Stimulated activated memory B cell treated with anti-CD40 and anti-IgM and Interleukin-4, amounts not matched to agents 10 μg/mL and 1 μg/mL and 100 μg/mL, for 72 hours (primary cell): Measurements from ENCODE around the gene RAF1.
"Not testable (repeated sequence)": the region's sequence is repeated elsewhere in the genome, so short reads cannot be mapped to it uniquely, and the experiment has no call there.

ENCODE experiments used
- ATAC-seq: fragments of 150-1000 bp; cut with Tn5 transposase; 2 replicates; pipeline ENCODE4 v1.10.0; 2021
- H3K27ac Mint-ChIP-seq: one replicate; pipeline ENCODE4 v1.8.0; 2022; ENCODE audit warnings: mild to moderate bottlenecking, mixed read lengths
- H3K27me3 Mint-ChIP-seq: one replicate; pipeline ENCODE4 v1.8.0; 2022; ENCODE audit warnings: mixed read lengths
- H3K36me3 Mint-ChIP-seq: one replicate; pipeline ENCODE4 v1.8.0; 2022; ENCODE audit warnings: mixed read lengths
- H3K4me1 Mint-ChIP-seq: one replicate; pipeline ENCODE4 v1.8.0; 2022; ENCODE audit warnings: mixed read lengths
- H3K4me3 Mint-ChIP-seq: one replicate; pipeline ENCODE4 v1.8.0; 2022; ENCODE audit warnings: mild to moderate bottlenecking, moderate library complexity, mixed read lengths
- H3K9me3 Mint-ChIP-seq: one replicate; pipeline ENCODE4 v1.8.0; 2022; ENCODE audit warnings: mixed read lengths

RAF1 gene

DNA sequence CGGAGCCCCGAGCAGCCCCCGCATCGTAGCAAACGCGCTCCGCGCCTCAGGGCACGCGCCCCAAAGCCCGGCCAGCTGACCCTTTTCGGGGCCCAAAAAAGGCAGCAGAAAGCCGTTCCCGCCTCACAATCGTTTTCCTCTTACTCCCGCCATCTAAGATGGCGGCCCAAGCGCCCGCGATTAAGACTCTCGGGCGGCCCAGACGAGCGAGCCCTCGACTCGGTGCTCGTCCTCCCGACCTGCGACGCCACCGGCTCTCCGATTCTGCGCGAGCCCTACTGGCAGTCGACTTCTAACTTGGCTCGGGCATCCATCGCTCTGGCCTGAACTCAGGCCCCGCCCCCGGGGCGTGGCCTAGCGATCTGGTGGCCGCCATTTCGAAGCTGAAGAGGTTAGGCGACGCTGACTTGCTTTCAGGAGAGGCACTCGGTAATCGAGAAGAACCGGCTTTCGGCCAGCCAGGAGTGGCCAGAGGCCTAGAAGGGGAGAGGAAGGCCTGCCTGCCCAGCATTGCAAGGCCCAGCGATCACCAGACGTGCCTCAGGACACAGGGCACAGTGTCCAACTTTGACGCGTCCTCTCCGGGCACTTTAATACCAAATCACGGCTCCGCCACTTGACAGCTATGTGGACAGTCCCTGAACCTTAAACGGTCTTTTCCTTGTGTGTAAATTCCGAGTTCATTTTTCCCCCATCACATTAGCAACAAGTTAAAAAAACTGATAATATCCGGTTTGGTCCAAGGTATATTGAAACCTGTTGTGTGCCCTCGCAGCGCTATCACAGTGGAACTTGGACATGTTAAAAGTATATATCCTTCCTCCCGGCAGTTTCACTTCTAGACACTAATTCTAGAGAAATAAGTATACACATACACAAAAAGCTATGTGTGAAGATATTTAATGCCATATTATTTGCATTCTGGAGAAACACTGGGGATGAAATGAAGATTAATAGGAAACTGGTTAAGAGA is at the start of gene RAF1:
Gene RAF1 (minus strand): TSS at position 182 of the 973 bp plus-strand sequence. CDS start 45,396 bp downstream, outside the sequence.
- Mint-ChIP-seq H3K27me3 (no peaks in the 10 kb centered on the region), H3K4me1 (peaks cover 36% of the 10 kb centered on the region), H3K27ac (peak within 1 kb of the TSS; percentile 97), H3K4me3 (peak within 1 kb of the TSS; percentile 86), H3K9me3 (no peaks in the 10 kb centered on the region), H3K36me3 (peaks cover 4% of the 10 kb centered on the region)
- ATAC-seq = peak; percentile 97

DNA sequence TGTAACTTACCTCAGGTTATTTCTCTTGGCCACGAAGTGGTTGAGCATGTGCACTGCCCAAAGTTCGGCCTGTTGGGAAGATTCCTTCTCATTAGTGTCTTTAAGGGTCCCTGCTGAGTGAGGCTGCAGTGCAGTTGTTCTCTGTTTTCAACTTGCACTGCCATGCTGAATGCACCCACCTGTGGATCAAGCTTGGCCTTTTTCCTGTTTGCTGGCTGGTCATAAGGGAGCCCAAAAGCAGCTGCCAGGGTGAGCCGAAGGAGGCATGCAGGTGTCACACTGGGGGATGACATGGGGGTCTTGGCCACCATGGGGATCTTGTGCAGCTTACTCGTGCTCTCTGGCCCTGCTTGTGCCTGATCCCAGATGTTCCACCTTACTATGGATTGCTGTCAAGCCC is 46.1 kb upstream of the RAF1 start:
- no peak for ATAC-seq
- no peak overlapping the region for H3K4me3 Mint-ChIP-seq
- H3K4me1 Mint-ChIP-seq = no peaks in the 10 kb centered on the region
- H3K27me3 Mint-ChIP-seq = peaks cover 24% of the 10 kb centered on the region
- no peak overlapping the region for H3K27ac Mint-ChIP-seq
- H3K9me3 Mint-ChIP-seq = peaks cover 4% of the 10 kb centered on the region
- H3K36me3 Mint-ChIP-seq = no peaks in the 10 kb centered on the region

DNA sequence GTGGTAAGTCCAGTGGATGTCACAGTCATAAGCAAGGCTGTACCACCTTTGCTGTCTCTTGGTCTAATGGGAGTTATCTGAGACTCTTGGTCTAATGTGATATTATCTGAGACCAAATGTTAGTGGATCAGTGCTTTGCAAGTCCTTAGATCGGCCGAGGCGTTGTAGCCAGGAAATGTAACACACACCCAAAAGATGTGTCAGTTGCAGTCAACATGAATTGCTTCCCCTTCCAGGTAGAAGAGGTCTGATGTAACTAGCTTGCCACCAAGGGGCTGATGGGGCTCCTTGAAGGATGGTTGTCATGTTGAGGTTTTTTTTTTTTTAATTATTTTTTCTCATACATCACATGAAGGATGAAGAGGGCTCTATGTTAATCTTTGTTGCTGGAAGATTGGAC is 45.4 kb upstream of the RAF1 start:
- Mint-ChIP-seq H3K4me1 (no peaks in the 10 kb centered on the region), H3K36me3 (no peaks in the 10 kb centered on the region), H3K27me3 (peaks cover 26% of the 10 kb centered on the region), H3K27ac (no peak overlapping the region), H3K9me3 (peaks cover 4% of the 10 kb centered on the region), H3K4me3 (no peak overlapping the region)
- no peak for ATAC-seq

DNA sequence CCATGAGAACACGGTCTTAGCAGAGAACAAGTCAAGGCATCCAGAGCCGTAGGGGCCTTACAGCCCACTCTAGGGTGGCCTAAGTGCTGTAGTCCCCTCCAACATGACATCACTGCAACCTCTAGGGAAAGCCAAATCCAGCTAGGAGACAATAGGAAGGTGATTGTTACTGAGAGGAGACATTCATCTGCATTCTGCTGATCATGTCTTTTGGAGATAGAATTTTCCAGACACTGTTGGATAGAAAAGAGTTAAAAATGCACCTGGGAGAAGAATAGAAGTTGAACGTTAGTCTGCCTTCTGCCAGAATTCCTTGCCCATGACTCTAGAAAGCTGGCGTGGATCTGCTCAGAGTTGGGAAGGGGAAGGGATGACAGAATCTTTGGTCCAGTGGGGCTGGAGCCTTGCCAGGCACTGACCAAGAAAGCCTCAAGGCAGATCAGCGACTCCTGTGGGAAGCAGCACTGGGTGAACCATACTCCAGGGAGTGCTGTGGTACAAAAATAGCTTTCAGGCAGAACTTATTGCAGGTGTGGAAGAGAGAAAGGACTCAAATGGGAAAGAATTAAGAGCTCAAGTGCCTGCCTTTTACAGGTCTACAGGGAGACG is 44.8 kb upstream of the RAF1 start:
- Mint-ChIP-seq H3K4me1 (no peaks in the 10 kb centered on the region), H3K27me3 (peaks cover 26% of the 10 kb centered on the region), H3K9me3 (peaks cover 4% of the 10 kb centered on the region), H3K27ac (no peak overlapping the region), H3K36me3 (no peaks in the 10 kb centered on the region), H3K4me3 (no peak overlapping the region)
- no peak for ATAC-seq

DNA sequence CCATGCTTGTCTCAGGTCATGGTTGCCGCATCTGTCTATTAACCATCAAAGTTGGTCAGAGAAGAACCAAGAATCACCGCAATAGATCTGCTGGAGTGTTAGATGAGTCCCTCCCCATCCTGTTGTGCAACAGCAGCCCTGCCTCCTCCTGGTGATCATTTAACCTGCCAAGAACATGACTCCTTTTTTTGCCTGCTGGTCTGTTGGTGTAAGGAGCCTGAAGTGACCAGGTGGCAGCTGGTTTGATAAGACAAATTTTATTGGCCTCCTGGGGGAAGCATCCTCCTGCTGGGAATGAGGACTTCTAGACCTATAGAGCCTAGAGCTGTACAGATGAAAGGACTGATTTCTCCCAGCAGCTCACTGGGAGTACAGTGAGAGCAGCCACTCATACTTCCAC is 43.5 kb upstream of the RAF1 start:
- Mint-ChIP-seq H3K27ac (no peak overlapping the region), H3K4me3 (no peak overlapping the region), H3K4me1 (no peaks in the 10 kb centered on the region), H3K9me3 (peaks cover 4% of the 10 kb centered on the region), H3K27me3 (peaks cover 26% of the 10 kb centered on the region), H3K36me3 (no peaks in the 10 kb centered on the region)
- ATAC-seq = no peak

DNA sequence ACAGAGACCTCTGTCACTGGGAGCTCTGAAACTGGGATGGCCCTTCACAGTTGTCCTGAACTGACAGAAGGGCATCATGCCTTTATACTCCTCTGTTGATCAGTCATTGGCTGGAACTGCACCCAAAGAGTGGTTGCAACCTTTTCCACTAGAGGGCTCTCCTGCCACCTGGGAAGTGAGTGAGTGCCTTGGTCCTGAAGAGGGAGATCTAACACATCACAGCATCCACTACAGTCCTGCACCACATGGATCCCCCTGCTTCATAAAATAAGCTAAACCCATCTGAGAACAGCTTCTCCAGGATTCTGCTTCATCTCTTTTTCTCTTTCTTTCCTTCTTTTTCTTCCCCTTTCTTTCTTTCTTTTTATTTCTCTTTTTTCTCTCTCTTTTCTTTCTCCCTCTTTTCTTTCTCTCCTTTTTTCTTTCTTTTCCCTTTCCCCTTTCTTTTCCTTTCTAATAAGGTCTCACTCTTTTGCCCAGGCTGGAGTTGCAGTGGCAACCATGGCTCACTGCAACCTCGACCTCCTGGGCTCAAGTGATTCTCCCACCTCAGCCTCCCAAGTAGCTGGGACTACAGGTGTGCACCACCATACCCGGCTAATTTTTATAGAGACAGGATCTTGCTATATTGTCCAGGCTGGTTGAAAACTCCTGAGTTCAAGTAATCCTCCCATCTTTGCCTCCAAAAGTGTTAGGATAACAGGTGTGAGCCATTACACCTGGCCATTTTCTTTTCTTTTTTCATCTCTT is 42.8 kb upstream of the RAF1 start:
- no peaks in the 10 kb centered on the region for H3K36me3 Mint-ChIP-seq
- peaks cover 4% of the 10 kb centered on the region for H3K9me3 Mint-ChIP-seq
- H3K27me3 Mint-ChIP-seq = peaks cover 26% of the 10 kb centered on the region
- H3K4me1 Mint-ChIP-seq = no peaks in the 10 kb centered on the region
- H3K4me3 Mint-ChIP-seq = no peak overlapping the region
- H3K27ac Mint-ChIP-seq = no peak overlapping the region
- ATAC-seq = peak; percentile 81

DNA sequence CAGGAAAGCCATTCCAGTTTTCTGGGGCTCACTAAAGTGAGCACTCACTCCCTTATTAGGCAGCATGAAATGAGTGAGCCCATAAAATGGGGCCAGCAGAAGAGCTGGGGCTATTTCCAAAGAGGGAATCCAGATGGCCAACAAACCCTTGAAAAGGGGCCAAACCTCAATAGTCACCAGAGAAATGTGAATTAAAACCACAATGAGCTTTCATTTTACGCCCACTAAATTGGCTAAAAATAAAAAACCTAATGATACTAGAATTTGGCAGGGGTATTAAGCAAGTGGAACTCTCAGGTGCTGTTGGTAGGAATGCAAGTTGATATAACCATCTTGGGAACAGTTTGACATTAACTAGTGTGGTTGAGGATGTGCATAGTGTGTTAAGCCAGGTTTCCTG is 42.1 kb upstream of the RAF1 start:
- Mint-ChIP-seq H3K9me3 (peaks cover 4% of the 10 kb centered on the region), H3K4me1 (no peaks in the 10 kb centered on the region), H3K4me3 (no peak overlapping the region), H3K27ac (no peak overlapping the region), H3K36me3 (no peaks in the 10 kb centered on the region), H3K27me3 (peaks cover 26% of the 10 kb centered on the region)
- no peak for ATAC-seq

DNA sequence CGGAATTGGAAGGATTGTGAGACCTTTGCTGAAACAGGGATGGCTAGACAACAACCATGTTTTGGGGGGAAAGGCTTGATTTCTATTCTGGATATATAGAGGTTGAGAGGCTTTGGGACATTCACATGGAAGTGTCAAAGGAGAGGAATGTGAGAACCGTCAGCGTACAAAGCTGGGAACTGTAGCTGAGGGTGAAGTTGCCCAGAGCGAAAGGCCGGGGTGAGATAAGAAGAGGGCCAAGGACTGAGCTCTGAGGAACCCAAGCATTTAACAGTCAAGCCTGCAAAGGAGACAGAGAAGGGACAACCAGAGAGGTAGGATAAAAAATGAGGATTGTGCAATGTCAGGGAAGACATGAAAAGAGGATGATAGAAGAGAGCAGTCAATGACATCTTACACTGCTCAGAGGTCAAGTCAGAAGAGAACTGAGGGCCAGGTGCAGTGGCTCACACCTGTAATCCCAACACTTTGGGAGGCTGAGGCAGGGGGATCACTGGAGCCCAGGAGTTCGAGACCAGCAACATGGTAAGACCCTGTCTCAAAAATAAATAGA is 41.5 kb upstream of the RAF1 start:
- Mint-ChIP-seq H3K27ac (no peak overlapping the region), H3K36me3 (no peaks in the 10 kb centered on the region), H3K4me1 (no peaks in the 10 kb centered on the region), H3K9me3 (peaks cover 4% of the 10 kb centered on the region), H3K27me3 (peaks cover 26% of the 10 kb centered on the region), H3K4me3 (no peak overlapping the region)
- no peak for ATAC-seq

DNA sequence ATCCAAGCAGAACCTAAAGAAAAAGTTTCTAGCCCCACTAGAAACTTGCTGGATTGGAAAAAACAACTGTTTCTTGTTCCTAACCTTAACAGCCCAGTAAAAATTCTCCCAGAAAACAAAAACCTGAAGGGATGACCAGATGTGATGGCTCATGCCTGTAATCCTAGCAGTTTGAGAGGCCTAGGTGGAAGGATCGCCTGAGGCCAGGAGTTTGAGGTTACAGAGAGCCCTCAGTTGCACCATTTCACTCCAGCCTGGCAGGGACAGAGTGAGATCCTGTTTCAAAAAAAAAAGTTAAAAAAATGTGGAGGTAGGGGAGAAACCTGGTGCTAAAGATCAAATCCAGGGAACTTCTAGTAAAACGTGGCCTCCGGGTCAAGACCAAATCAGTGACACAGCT is 38.6 kb upstream of the RAF1 start:
- no peaks in the 10 kb centered on the region for H3K36me3 Mint-ChIP-seq
- H3K9me3 Mint-ChIP-seq = peaks cover 4% of the 10 kb centered on the region

DNA sequence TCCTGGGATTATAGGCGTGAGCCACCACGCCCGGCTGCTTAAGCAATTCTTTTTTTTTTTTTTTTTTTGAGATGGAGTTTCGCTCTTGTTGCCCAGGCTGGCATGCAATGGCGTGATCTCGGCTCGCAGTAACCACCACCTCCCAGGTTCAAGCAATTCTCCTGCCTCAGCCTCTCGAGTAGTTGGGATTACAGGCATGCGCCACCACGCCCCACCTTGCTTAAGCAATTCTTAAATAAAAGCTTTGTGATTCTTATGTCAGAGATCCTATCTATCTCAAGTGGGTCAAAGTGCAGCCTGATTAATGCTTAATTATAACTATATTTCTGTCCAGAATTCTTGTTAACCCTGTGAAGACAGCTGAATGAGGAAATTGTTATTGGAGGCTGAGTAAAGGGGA is 37.7 kb upstream of the RAF1 start:
- not testable (repeated sequence) for H3K27ac Mint-ChIP-seq, H3K9me3 Mint-ChIP-seq, ATAC-seq, H3K36me3 Mint-ChIP-seq, H3K4me3 Mint-ChIP-seq, H3K4me1 Mint-ChIP-seq
- H3K27me3 Mint-ChIP-seq = peaks cover 11% of the 10 kb centered on the region

More for the DNA sequence above, 38.6 kb upstream of the RAF1 start:
- no peak overlapping the region for H3K27ac Mint-ChIP-seq
- H3K4me3 Mint-ChIP-seq = no peak overlapping the region
- peaks cover 18% of the 10 kb centered on the region for H3K27me3 Mint-ChIP-seq
- no peak for ATAC-seq
- H3K4me1 Mint-ChIP-seq = no peaks in the 10 kb centered on the region

DNA sequence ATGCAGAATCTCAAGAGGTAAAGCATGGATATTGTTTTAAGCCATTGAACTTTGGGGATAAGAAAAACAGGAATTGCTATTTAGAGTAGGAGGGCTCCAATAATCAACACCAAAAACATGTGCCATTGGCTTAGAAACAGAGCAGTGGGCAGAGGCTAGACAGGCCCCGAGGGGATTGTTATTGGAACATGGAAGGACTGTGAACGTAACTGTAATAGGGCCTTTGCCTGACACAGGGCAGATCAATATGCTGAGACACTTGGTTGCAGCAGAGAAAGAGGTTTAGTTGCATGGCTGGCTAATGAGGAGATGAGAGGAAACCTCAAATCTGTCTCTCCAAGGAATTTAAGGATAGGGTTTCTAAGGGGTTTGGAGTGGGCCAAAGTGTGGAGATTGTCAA is 36.9 kb upstream of the RAF1 start:
- Mint-ChIP-seq H3K36me3 (no peaks in the 10 kb centered on the region), H3K4me3 (no peak overlapping the region), H3K27ac (no peak overlapping the region), H3K9me3 (no peaks in the 10 kb centered on the region), H3K27me3 (peaks cover 9% of the 10 kb centered on the region), H3K4me1 (no peaks in the 10 kb centered on the region)
- no peak for ATAC-seq

DNA sequence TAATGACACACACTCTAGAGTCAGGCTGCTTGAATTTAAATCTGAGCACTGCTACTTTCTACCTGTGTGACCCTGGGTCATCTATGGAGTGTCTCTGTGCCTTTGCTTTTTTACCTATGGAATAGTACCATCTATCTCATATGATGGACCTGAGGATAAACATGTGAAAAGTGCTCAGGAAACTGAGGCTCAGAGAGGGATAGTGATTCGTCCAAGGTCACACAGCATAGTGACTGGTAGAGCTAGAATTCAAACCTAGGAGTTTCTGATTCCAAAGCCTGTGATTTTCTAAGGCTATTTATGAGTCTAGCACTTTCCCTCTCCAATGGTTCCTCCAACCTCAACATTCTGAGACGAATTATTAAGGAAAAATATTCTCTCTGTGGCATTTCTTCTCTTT is 32.0 kb upstream of the RAF1 start:
- no peak overlapping the region for H3K27ac Mint-ChIP-seq
- no peaks in the 10 kb centered on the region for H3K9me3 Mint-ChIP-seq
- no peaks in the 10 kb centered on the region for H3K4me1 Mint-ChIP-seq
- no peak overlapping the region for H3K4me3 Mint-ChIP-seq
- H3K36me3 Mint-ChIP-seq = no peaks in the 10 kb centered on the region
- no peaks in the 10 kb centered on the region for H3K27me3 Mint-ChIP-seq
- no peak for ATAC-seq

DNA sequence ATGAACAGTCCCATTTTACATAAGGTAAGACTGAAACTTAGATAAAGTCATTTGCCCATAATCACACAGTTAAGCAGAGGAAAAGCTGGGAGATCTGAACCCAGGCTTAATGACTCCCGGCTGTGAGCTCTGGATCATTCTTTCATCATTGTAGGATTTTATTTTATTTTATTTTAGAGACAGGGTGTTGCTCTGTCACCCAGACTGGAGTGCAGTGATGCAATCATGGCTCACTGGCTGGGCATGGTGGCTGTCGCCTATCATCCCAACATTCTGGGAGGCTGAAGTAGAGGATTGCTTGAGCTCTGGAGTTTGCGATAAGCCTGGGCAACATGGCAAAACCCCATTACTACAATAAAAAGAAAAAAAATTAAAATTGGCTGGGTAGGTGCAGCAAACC is 31.2 kb upstream of the RAF1 start:
- Mint-ChIP-seq H3K4me3 (no peak overlapping the region), H3K27me3 (no peaks in the 10 kb centered on the region), H3K36me3 (no peaks in the 10 kb centered on the region), H3K9me3 (no peaks in the 10 kb centered on the region), H3K27ac (no peak overlapping the region), H3K4me1 (no peaks in the 10 kb centered on the region)
- no peak for ATAC-seq

DNA sequence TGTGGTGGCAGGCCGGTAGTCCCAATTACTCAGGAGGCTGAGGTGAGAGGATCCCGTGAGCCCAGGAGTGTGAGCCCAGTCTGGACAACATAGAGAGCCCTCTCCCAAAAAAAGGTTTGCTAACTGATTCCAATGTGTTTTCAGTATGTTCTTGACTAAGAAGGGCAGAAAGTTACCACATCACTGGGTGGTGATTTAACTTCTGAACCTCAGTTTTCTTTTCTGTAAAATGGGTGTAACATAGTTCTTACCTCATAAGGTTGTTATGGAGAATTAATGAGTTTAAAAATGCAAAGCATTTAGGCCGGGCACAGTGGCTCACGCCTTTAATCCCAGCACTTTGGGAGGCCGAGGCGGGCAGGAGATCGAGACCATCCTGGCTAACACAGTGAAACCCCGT is 28.5 kb upstream of the RAF1 start:
- ATAC-seq = no peak
- H3K27me3 Mint-ChIP-seq = peaks cover 2% of the 10 kb centered on the region
- H3K4me1 Mint-ChIP-seq = no peaks in the 10 kb centered on the region
- no peaks in the 10 kb centered on the region for H3K36me3 Mint-ChIP-seq
- no peak overlapping the region for H3K27ac Mint-ChIP-seq
- H3K9me3 Mint-ChIP-seq = no peaks in the 10 kb centered on the region
- H3K4me3 Mint-ChIP-seq = no peak overlapping the region

DNA sequence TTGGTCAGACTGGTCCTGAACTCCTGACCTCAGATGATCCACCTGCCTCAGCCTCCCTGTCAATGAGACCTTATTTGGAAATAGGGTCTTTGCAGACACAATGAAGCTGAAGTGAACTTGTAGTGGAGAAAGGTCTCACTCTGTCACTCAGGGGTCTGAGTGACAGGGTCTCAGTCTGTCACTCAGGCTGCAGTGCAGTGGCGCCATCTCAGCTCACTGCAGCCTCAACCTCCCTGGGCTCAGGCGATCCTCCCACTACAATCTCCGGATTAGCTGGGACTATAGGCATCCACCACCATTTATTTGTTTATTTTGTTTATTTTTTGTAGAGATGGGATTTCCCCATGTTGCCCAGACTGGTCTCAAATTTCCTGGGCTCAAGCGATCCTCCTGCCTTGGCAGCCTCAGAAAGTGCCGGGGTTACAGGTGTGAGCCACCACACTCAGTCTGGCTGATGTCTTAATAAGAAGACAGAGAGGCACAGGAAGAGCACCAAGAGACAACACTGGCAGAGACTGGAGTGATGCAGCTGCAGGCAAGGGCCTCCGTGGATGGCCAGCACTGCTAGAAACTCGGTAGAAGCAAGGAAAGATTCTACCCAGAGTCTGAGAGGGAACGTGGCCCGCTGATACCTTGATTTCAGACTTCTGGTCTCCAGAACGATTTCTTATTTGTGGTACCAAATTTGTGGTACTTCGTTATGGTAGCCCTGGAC is 26.2 kb upstream of the RAF1 start:
- ATAC-seq = no peak
- H3K4me3 Mint-ChIP-seq = no peak overlapping the region
- no peaks in the 10 kb centered on the region for H3K9me3 Mint-ChIP-seq
- H3K27ac Mint-ChIP-seq = no peak overlapping the region
- no peaks in the 10 kb centered on the region for H3K4me1 Mint-ChIP-seq
- H3K27me3 Mint-ChIP-seq = peaks cover 10% of the 10 kb centered on the region
- H3K36me3 Mint-ChIP-seq = no peaks in the 10 kb centered on the region
